K562 (cell line): ENCODE results near the gene HMGCL. TPM values are rescaled to one million over a fixed set of nuclear protein-coding genes. Genes with fewer than 3 reads are reported as not detected.
A peak's percentile ranks its signal among the peaks of the same experiment; 100 is the strongest.

Experiments used
- BRCA1 ChIP-seq, 2 experiments: fragments of 450-650 bp in 1 of 2; sonication (generic) in 1 of 2; formaldehyde crosslinking in 1 of 2; IDR thresholded peaks; 2 replicates each; pipeline versions ENCODE4 v1.5.0 to v1.6.1; 2017 to 2020; ENCODE audit warnings: mild to moderate bottlenecking in 1 of 2, missing genetic modification reagents in 1 of 2
- IRF2 ChIP-seq: sonication (generic); formaldehyde crosslinking; IDR thresholded peaks from 2 replicates; pipeline ENCODE4 v1.8.1; 2022; ENCODE audit warnings: mild to moderate bottlenecking, missing genetic modification reagents
- NCOA4 ChIP-seq: fragments of 450-650 bp; IDR thresholded peaks from 2 replicates; pipeline ENCODE4 v1.6.1; 2018; ENCODE audit warnings: mild to moderate bottlenecking; ENCODE audit not compliant: partially characterized antibody
- NFXL1 ChIP-seq: fragments of 450-650 bp; formaldehyde crosslinking; IDR thresholded peaks from 2 replicates; pipeline ENCODE4 v1.4.0; 2021; ENCODE audit warnings: mild to moderate bottlenecking
- RAD51 ChIP-seq: fragments of 450-650 bp; IDR thresholded peaks from 2 replicates; pipeline ENCODE4 v1.7.1; 2016; ENCODE audit warnings: low read depth, mild to moderate bottlenecking, borderline replicate concordance
- TAF7 ChIP-seq: fragments of 450-650 bp; IDR thresholded peaks from 2 replicates; pipeline ENCODE4 v1.6.1; 2016; ENCODE audit warnings: missing genetic modification characterization, missing compliant biosample characterization
- ZNF239 ChIP-seq: fragments of 250-450 bp; sonication (Bioruptor Pico); IDR thresholded peaks from 2 replicates; pipeline ENCODE4 v1.4.0; 2020; ENCODE audit warnings: mild to moderate bottlenecking
- ZNF354B ChIP-seq: fragments of 250-450 bp; sonication (Bioruptor Pico); IDR thresholded peaks from 2 replicates; pipeline ENCODE4 v1.4.0; 2020
- ZSCAN32 ChIP-seq: fragments of 450-650 bp; formaldehyde crosslinking; IDR thresholded peaks from 2 replicates; pipeline ENCODE4 v1.4.0; 2020; ENCODE audit warnings: mild to moderate bottlenecking, moderate library complexity
- polyA plus RNA-seq, 8 experiments: library from polyadenylated mRNA; depleted of rRNA in 4 of 8; stranded (reverse) in 5 of 8; unstranded in 3 of 8; fragments of >200 nt; fragmentation: Nextera tagmentation in 2 of 8; fragmentation: Illumina TruSeq in 1 of 8; extraction: Ambion mirVana in 2 of 8; extraction: Trizol in 1 of 8; gene quantifications; 2 replicates each; pipeline versions ENCODE4 v1.2.1 to v1.2.3, GENCODE V29; 2011 to 2014; ENCODE audit warnings: inconsistent platforms in 1 of 8, missing spikeins in 1 of 8
- total RNA-seq, 7 experiments: library from RNA; depleted of rRNA in 6 of 7; stranded (reverse); fragments of >200 nt in 6 of 7; fragmentation: Illumina TruSeq in 2 of 7; extraction: Trizol in 2 of 7; gene quantifications; 2 replicates each; pipeline versions ENCODE4 v1.2.1 to v1.2.3, GENCODE V29; 2011 to 2021; ENCODE audit warnings: low replicate concordance in 1 of 7
- TF ChIP-seq, protein P1 (sequence below), 2 experiments: fragments of 450-650 bp; IDR thresholded peaks; 2 replicates each; pipeline ENCODE4 v1.6.1; 2016
- TF ChIP-seq, protein P2 (sequence below), 3 experiments: fragments of 200-800 bp in 1 of 3; sonication (Bioruptor generic) in 1 of 3; sonication (generic) in 1 of 3; formaldehyde crosslinking in 1 of 3; IDR thresholded peaks; 2 replicates each; pipeline versions ENCODE4 v1.6.1 to v1.8.0; 2016 to 2022; ENCODE audit warnings: mild to moderate bottlenecking in 2 of 3, missing compliant biosample characterization in 2 of 3, missing genetic modification characterization in 2 of 3, missing genetic modification reagents in 1 of 3
- TF ChIP-seq, protein P3 (sequence below): sonication (generic); formaldehyde crosslinking; IDR thresholded peaks from 2 replicates; pipeline ENCODE4 v1.8.1; 2023; ENCODE audit warnings: mild to moderate bottlenecking, missing genetic modification reagents
- TF ChIP-seq, protein P4 (sequence below): fragments of 450-650 bp; IDR thresholded peaks from 2 replicates; pipeline ENCODE4 v1.6.1; 2018; ENCODE audit not compliant: partially characterized antibody
- TF ChIP-seq, protein P5 (sequence below): conservative IDR thresholded peaks from 2 replicates; pipeline ENCODE4 v1.6.1; 2011; ENCODE audit warnings: low read depth, mild to moderate bottlenecking, low read length; ENCODE audit not compliant: control insufficient read depth
- TF ChIP-seq, protein P6 (sequence below): fragments of 250-450 bp; sonication (Bioruptor Pico); IDR thresholded peaks from 2 replicates; pipeline ENCODE4 v1.9.0; 2021; ENCODE audit warnings: mild to moderate bottlenecking

HMGCL gene
- total and polyA plus RNA-seq, 9 of the 15 experiments (the other 6 are each of a cell fraction or from before 2014, with no cell fraction given): 18.0 to 82.2 (median 24.2) TPM

DNA sequence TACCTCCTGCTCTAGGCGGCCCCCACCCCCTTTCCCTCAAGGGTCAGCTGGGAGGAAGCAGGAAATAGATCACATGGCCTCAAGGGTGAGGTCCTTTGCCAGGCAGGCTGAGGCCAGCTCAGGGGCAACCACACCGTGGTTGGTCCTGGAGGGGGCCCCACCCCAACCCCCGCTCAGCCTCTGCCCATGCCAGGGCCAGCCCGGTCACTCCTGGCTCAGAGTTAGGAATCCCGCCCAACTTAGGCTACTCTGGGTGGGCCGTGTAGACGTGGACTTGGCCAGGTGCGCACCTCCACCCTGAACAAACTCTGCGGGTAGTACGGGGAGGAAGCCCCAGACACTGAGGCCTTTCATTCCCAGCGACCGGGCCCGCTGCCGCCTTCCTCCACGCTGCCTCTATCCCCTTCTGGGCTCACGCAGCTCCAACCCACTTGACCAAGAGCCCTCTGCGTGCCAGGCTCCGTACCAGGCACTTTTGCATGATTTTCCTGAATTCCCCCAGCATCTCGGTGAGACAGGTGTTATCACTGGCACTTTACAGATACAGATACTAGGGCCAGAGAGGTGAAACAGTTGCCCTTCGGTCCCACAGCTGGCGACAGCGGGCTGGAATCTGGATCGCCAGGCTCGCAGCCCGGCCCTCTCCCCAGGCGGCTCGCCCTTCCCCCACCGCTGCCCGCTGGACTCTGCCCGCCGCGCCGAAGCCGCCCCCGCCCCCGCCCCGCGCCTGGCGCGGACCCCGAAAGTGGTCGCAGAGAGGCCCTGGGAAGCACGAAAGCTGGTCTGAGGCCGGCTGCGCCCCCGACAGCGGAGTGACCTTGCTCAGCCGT, 25.4 kb downstream of the HMGCL start (continued):
- TF ChIP-seq, protein P1, sequence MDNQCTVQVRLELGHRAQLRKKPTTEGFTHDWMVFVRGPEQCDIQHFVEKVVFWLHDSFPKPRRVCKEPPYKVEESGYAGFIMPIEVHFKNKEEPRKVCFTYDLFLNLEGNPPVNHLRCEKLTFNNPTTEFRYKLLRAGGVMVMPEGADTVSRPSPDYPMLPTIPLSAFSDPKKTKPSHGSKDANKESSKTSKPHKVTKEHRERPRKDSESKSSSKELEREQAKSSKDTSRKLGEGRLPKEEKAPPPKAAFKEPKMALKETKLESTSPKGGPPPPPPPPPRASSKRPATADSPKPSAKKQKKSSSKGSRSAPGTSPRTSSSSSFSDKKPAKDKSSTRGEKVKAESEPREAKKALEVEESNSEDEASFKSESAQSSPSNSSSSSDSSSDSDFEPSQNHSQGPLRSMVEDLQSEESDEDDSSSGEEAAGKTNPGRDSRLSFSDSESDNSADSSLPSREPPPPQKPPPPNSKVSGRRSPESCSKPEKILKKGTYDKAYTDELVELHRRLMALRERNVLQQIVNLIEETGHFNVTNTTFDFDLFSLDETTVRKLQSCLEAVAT (IDR thresholded peaks at IDR 0.05): no peak
- 0 out of 2 replicates have a peak, but pooled peaks have one; percentile 12 for TF ChIP-seq TAF7 (tag)
- TF ChIP-seq NCOA4: no peak
- TF ChIP-seq, protein P2, sequence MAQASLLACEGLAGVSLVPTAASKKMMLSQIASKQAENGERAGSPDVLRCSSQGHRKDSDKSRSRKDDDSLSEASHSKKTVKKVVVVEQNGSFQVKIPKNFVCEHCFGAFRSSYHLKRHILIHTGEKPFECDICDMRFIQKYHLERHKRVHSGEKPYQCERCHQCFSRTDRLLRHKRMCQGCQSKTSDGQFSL (CRISPR knock-in tag; IDR thresholded peaks at IDR 0.05): no peak
- TF ChIP-seq, protein P2 (tag; IDR thresholded peaks at IDR 0.05): no peak
- TF ChIP-seq, protein P3, sequence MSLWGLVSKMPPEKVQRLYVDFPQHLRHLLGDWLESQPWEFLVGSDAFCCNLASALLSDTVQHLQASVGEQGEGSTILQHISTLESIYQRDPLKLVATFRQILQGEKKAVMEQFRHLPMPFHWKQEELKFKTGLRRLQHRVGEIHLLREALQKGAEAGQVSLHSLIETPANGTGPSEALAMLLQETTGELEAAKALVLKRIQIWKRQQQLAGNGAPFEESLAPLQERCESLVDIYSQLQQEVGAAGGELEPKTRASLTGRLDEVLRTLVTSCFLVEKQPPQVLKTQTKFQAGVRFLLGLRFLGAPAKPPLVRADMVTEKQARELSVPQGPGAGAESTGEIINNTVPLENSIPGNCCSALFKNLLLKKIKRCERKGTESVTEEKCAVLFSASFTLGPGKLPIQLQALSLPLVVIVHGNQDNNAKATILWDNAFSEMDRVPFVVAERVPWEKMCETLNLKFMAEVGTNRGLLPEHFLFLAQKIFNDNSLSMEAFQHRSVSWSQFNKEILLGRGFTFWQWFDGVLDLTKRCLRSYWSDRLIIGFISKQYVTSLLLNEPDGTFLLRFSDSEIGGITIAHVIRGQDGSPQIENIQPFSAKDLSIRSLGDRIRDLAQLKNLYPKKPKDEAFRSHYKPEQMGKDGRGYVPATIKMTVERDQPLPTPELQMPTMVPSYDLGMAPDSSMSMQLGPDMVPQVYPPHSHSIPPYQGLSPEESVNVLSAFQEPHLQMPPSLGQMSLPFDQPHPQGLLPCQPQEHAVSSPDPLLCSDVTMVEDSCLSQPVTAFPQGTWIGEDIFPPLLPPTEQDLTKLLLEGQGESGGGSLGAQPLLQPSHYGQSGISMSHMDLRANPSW (CRISPR knock-in tag): no peak; the same call in 1 of the 2 replicates
- TF ChIP-seq NFXL1 (CRISPR knock-in tag): no peak
- no peak for TF ChIP-seq ZNF354B (CRISPR knock-in tag)
- TF ChIP-seq RAD51: peak; percentile 86
- no peak for TF ChIP-seq ZSCAN32 (CRISPR knock-in tag)
- TF ChIP-seq ZNF239 (CRISPR knock-in tag): no peak
- TF ChIP-seq BRCA1 (IDR thresholded peaks at IDR 0.05): no peak
- TF ChIP-seq BRCA1 (CRISPR knock-in tag; IDR thresholded peaks at IDR 0.05): peak; percentile 35; the same call in 1 of the 2 replicates
- TF ChIP-seq, protein P4, sequence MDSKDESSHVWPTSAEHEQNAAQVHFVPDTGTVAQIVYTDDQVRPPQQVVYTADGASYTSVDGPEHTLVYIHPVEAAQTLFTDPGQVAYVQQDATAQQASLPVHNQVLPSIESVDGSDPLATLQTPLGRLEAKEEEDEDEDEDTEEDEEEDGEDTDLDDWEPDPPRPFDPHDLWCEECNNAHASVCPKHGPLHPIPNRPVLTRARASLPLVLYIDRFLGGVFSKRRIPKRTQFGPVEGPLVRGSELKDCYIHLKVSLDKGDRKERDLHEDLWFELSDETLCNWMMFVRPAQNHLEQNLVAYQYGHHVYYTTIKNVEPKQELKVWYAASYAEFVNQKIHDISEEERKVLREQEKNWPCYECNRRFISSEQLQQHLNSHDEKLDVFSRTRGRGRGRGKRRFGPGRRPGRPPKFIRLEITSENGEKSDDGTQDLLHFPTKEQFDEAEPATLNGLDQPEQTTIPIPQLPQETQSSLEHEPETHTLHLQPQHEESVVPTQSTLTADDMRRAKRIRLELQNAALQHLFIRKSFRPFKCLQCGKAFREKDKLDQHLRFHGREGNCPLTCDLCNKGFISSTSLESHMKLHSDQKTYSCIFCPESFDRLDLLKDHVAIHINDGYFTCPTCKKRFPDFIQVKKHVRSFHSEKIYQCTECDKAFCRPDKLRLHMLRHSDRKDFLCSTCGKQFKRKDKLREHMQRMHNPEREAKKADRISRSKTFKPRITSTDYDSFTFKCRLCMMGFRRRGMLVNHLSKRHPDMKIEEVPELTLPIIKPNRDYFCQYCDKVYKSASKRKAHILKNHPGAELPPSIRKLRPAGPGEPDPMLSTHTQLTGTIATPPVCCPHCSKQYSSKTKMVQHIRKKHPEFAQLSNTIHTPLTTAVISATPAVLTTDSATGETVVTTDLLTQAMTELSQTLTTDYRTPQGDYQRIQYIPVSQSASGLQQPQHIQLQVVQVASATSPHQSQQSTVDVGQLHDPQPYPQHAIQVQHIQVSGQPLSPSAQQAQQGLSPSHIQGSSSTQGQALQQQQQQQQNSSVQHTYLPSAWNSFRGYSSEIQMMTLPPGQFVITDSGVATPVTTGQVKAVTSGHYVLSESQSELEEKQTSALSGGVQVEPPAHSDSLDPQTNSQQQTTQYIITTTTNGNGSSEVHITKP: no peak
- TF ChIP-seq, protein P5, sequence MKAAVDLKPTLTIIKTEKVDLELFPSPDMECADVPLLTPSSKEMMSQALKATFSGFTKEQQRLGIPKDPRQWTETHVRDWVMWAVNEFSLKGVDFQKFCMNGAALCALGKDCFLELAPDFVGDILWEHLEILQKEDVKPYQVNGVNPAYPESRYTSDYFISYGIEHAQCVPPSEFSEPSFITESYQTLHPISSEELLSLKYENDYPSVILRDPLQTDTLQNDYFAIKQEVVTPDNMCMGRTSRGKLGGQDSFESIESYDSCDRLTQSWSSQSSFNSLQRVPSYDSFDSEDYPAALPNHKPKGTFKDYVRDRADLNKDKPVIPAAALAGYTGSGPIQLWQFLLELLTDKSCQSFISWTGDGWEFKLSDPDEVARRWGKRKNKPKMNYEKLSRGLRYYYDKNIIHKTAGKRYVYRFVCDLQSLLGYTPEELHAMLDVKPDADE: peak; percentile 74
- no peak for TF ChIP-seq IRF2 (CRISPR knock-in tag)
- TF ChIP-seq, protein P6, sequence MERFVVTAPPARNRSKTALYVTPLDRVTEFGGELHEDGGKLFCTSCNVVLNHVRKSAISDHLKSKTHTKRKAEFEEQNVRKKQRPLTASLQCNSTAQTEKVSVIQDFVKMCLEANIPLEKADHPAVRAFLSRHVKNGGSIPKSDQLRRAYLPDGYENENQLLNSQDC (CRISPR knock-in tag): no peak
